HEK293 (cell line): ENCODE measurements around the gene ZNF865.

ENCODE experiments used
- CTCF ChIA-PET: fragments of 350-600 bp; formaldehyde crosslinking; extraction: SDS; loops from one replicate; lab custom pipeline; 2021; ENCODE audit warnings: antibody characterized with exemption; lab: Yijun Ruan, JAX
- POLR2A ChIA-PET: fragments of 300-600 bp; formaldehyde crosslinking; extraction: SDS; loops from one replicate; lab custom pipeline; 2020; ENCODE audit warnings: antibody characterized with exemption, inconsistent platforms; lab: Yijun Ruan, JAX
- H3K27ac ChIP-seq: fragments of 200-500 bp; sonication (Bioruptor generic); 2 replicates; pipeline ENCODE4 v1.5.1; 2014; ENCODE audit warnings: low read depth, low read length, control low read depth, inconsistent platforms; ENCODE audit errors: extremely low read depth
- H3K36me3 ChIP-seq, 2 experiments: fragments of 200-500 bp in 1 of 2; sonication (Bioruptor generic) in 1 of 2; 1 replicate in 1 of 2; 2 replicates in 1 of 2; pipeline ENCODE4 v1.5.1; 2014 to 2017; ENCODE audit warnings: inconsistent platforms in 2 of 2, low read length in 2 of 2; ENCODE audit not compliant: control insufficient read depth in 2 of 2, insufficient read depth in 1 of 2
- H3K4me1 ChIP-seq: fragments of 200-500 bp; sonication (Bioruptor generic); 2 replicates; pipeline ENCODE4 v1.5.1; 2014; ENCODE audit warnings: mild to moderate bottlenecking, low read length, inconsistent platforms; ENCODE audit not compliant: control insufficient read depth, insufficient read depth
- H3K4me3 ChIP-seq: 2 replicates; pipeline ENCODE4 v1.5.1; 2011; ENCODE audit warnings: low read depth, mild to moderate bottlenecking, control low read depth, low read length, moderate library complexity
- H3K9me3 ChIP-seq: fragments of 200-500 bp; sonication (Bioruptor generic); 2 replicates; pipeline ENCODE4 v1.5.1; 2014; ENCODE audit warnings: low read depth, low read length, inconsistent platforms; ENCODE audit not compliant: control insufficient read depth, insufficient read depth
- ATF2 ChIP-seq: fragments of 450-650 bp; formaldehyde crosslinking; IDR thresholded peaks from 2 replicates; pipeline ENCODE4 v1.5.1; 2016; ENCODE audit warnings: missing biosample characterization, missing genetic modification characterization, low read depth
- GLIS1 ChIP-seq: fragments of 450-650 bp; formaldehyde crosslinking; IDR thresholded peaks from 2 replicates; pipeline ENCODE4 v1.5.1; 2016; ENCODE audit warnings: missing biosample characterization, missing genetic modification characterization
- KLF1 ChIP-seq: fragments of 450-650 bp; formaldehyde crosslinking; IDR thresholded peaks from 2 replicates; pipeline ENCODE4 v1.5.1; 2016; ENCODE audit warnings: missing biosample characterization, missing genetic modification characterization
- KLF16 ChIP-seq: fragments of 450-650 bp; formaldehyde crosslinking; IDR thresholded peaks from 2 replicates; pipeline ENCODE4 v1.5.1; 2017; ENCODE audit warnings: missing biosample characterization, missing genetic modification characterization
- RBAK ChIP-seq: fragments of 450-650 bp; formaldehyde crosslinking; IDR thresholded peaks from 2 replicates; pipeline ENCODE4 v1.5.1; 2016; ENCODE audit warnings: missing biosample characterization, missing genetic modification characterization
- SCRT2 ChIP-seq: fragments of 450-650 bp; formaldehyde crosslinking; IDR thresholded peaks from 2 replicates; pipeline ENCODE4 v1.5.1; 2016; ENCODE audit warnings: missing biosample characterization, missing genetic modification characterization
- TRIM28 ChIP-seq: IDR thresholded peaks from 2 replicates; pipeline ENCODE4 v1.6.1; 2011; ENCODE audit warnings: low read length, control low read depth, borderline replicate concordance
- ZBTB20 ChIP-seq: fragments of 450-650 bp; formaldehyde crosslinking; IDR thresholded peaks from 2 replicates; pipeline ENCODE4 v1.5.1; 2016; ENCODE audit warnings: missing biosample characterization, missing genetic modification characterization
- ZBTB48 ChIP-seq: fragments of 450-650 bp; formaldehyde crosslinking; IDR thresholded peaks from 2 replicates; pipeline ENCODE4 v1.5.1; 2016; ENCODE audit warnings: missing biosample characterization, missing genetic modification characterization
- ZEB2 ChIP-seq: fragments of 450-650 bp; formaldehyde crosslinking; IDR thresholded peaks from 2 replicates; pipeline ENCODE4 v1.5.1; 2016; ENCODE audit warnings: missing biosample characterization, missing genetic modification characterization
- ZFHX2 ChIP-seq: fragments of 450-650 bp; formaldehyde crosslinking; conservative IDR thresholded peaks from 2 replicates; pipeline ENCODE4 v1.5.1; 2016; ENCODE audit warnings: missing biosample characterization, missing genetic modification characterization
- ZIC2 ChIP-seq: fragments of 450-650 bp; formaldehyde crosslinking; IDR thresholded peaks from 2 replicates; pipeline ENCODE4 v1.5.1; 2016; ENCODE audit warnings: missing biosample characterization, missing genetic modification characterization
- ZNF311 ChIP-seq: fragments of 450-650 bp; formaldehyde crosslinking; IDR thresholded peaks from 2 replicates; pipeline ENCODE4 v1.5.1; 2017; ENCODE audit warnings: missing biosample characterization, missing genetic modification characterization, borderline replicate concordance
- ZNF366 ChIP-seq: fragments of 450-650 bp; formaldehyde crosslinking; conservative IDR thresholded peaks from 2 replicates; pipeline ENCODE4 v1.5.1; 2016; ENCODE audit warnings: missing biosample characterization, missing genetic modification characterization
- ZNF391 ChIP-seq: fragments of 450-650 bp; formaldehyde crosslinking; IDR thresholded peaks from 2 replicates; pipeline ENCODE4 v1.5.1; 2016; ENCODE audit warnings: low read depth, missing biosample characterization, missing genetic modification characterization, borderline replicate concordance
- ZNF488 ChIP-seq: fragments of 450-650 bp; formaldehyde crosslinking; IDR thresholded peaks from 2 replicates; pipeline ENCODE4 v1.5.1; 2016; ENCODE audit warnings: missing biosample characterization, missing genetic modification characterization
- ZNF529 ChIP-seq: fragments of 450-650 bp; formaldehyde crosslinking; IDR thresholded peaks from 2 replicates; pipeline ENCODE4 v1.5.1; 2017; ENCODE audit warnings: missing genetic modification characterization, missing biosample characterization; ENCODE audit not compliant: insufficient replicate concordance
- ZNF561 ChIP-seq: fragments of 450-650 bp; IDR thresholded peaks from 2 replicates; pipeline ENCODE4 v1.5.1; 2018; ENCODE audit warnings: missing biosample characterization, missing genetic modification characterization, borderline replicate concordance
- ZNF629 ChIP-seq: fragments of 450-650 bp; formaldehyde crosslinking; IDR thresholded peaks from 2 replicates; pipeline ENCODE4 v1.5.1; 2017; ENCODE audit warnings: missing biosample characterization, missing genetic modification characterization
- TF ChIP-seq, protein P1 (sequence below): fragments of 450-650 bp; formaldehyde crosslinking; IDR thresholded peaks from 2 replicates; pipeline ENCODE4 v1.5.1; 2016; ENCODE audit warnings: missing biosample characterization, missing genetic modification characterization, borderline replicate concordance
- TF ChIP-seq, protein P2 (sequence below): fragments of 450-650 bp; IDR thresholded peaks from 2 replicates; pipeline ENCODE4 v1.5.1; 2018; ENCODE audit warnings: missing biosample characterization, missing genetic modification characterization

Gene ZNF865

DNA sequence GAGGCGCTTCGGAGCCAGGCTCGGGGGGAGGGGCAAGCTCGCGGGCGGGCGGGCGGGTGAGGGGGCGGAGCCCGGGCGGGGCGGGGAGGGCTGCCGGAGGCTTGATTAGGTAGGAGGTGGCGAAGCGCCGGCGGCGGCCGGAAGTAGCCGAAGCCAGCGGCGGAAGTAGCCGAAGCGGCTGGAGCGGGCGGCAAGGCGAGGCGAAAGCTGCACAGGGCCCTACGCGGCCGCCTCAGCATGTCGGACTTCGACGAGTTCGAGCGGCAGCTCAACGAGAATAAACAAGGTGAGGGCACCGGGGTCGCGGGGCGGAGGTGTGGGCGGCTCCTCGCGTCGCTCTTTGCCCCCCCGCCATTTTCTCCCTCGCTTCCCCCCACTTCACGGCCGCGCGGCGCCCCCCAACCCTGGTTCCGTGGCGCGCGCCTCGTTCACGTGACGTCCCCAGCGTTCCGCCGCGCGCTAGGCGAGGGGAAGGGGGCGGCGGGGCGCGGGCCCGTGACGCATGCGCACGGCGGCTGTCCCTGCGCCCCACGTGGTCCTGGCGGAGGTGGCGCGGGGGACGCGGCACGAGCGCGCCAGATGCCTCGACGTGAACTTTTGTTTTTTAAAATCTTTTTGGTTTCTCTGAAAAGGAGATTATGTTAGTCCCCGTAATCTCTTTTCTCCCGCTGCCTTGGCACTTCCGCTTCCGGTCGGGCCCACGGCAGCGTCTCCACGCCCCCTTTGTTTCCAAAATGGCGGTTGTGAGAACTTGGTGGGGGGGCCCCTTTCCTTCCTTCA is 49.6 kb downstream of the ZNF865 start, which contains the start of gene U2AF2 (continued):
- TF ChIP-seq, protein P1, sequence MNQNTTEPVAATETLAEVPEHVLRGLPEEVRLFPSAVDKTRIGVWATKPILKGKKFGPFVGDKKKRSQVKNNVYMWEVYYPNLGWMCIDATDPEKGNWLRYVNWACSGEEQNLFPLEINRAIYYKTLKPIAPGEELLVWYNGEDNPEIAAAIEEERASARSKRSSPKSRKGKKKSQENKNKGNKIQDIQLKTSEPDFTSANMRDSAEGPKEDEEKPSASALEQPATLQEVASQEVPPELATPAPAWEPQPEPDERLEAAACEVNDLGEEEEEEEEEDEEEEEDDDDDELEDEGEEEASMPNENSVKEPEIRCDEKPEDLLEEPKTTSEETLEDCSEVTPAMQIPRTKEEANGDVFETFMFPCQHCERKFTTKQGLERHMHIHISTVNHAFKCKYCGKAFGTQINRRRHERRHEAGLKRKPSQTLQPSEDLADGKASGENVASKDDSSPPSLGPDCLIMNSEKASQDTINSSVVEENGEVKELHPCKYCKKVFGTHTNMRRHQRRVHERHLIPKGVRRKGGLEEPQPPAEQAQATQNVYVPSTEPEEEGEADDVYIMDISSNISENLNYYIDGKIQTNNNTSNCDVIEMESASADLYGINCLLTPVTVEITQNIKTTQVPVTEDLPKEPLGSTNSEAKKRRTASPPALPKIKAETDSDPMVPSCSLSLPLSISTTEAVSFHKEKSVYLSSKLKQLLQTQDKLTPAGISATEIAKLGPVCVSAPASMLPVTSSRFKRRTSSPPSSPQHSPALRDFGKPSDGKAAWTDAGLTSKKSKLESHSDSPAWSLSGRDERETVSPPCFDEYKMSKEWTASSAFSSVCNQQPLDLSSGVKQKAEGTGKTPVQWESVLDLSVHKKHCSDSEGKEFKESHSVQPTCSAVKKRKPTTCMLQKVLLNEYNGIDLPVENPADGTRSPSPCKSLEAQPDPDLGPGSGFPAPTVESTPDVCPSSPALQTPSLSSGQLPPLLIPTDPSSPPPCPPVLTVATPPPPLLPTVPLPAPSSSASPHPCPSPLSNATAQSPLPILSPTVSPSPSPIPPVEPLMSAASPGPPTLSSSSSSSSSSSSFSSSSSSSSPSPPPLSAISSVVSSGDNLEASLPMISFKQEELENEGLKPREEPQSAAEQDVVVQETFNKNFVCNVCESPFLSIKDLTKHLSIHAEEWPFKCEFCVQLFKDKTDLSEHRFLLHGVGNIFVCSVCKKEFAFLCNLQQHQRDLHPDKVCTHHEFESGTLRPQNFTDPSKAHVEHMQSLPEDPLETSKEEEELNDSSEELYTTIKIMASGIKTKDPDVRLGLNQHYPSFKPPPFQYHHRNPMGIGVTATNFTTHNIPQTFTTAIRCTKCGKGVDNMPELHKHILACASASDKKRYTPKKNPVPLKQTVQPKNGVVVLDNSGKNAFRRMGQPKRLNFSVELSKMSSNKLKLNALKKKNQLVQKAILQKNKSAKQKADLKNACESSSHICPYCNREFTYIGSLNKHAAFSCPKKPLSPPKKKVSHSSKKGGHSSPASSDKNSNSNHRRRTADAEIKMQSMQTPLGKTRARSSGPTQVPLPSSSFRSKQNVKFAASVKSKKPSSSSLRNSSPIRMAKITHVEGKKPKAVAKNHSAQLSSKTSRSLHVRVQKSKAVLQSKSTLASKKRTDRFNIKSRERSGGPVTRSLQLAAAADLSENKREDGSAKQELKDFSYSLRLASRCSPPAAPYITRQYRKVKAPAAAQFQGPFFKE (tag by site-specific recombination), result no peak
- no peak for TF ChIP-seq ATF2
- peak; percentile 54; the same call in 1 of the 2 replicates for TF ChIP-seq KLF1

- H3K4me3 ChIP-seq, result peak overlapping the region; percentile 96
- no peaks in the 10 kb centered on the region for H3K9me3 ChIP-seq
- ChIA-PET POLR2A (interaction anchor here (1.1 to 2.6 kb wide), 4 partner anchors 10 to 19 kb away, joined by 4 to 16 read pairs (median 8); partner anchors contain the start of gene EPN1), CTCF (interaction anchor here (1.1 to 3.6 kb wide), 3 partner anchors 10 to 154 kb away, joined by 3 to 36 read pairs (median 3); no protein-coding TSS in a partner anchor)
- H3K36me3 ChIP-seq, result peaks cover 12 to 59% of the 10 kb centered on the region in 2 experiments
- H3K4me1 ChIP-seq, result peaks cover 11% of the 10 kb centered on the region
- peak overlapping the region; percentile 100 for H3K27ac ChIP-seq
- TF ChIP-seq ZNF311 (tag by site-specific recombination) (no peak), ZNF629 (tag by site-specific recombination) (no peak), ZEB2 (tag by site-specific recombination) (no peak), ZFHX2 (tag by site-specific recombination) (no peak), ZNF366 (tag by site-specific recombination) (0 out of 2 replicates have a peak, but pooled peaks have one; percentile 1), GLIS1 (0 out of 2 replicates have a peak, but pooled peaks have one; percentile 2), ZNF529 (tag by site-specific recombination) (no peak), ZBTB48 (tag by site-specific recombination) (no peak), ZIC2 (no peak), RBAK (0 out of 2 replicates have a peak, but pooled peaks have one; percentile 23), ZNF488 (tag by site-specific recombination) (no peak), ZBTB20 (tag by site-specific recombination) (no peak), ZNF391 (tag by site-specific recombination) (peak; percentile 20; the same call in 1 of the 2 replicates), ZNF561 (tag by site-specific recombination) (peak; percentile 62; the same call in 1 of the 2 replicates), TRIM28 (no peak), KLF16 (tag by site-specific recombination) (peak; percentile 35; the same call in 1 of the 2 replicates), SCRT2 (peak; percentile 52)
- TF ChIP-seq, protein P2, sequence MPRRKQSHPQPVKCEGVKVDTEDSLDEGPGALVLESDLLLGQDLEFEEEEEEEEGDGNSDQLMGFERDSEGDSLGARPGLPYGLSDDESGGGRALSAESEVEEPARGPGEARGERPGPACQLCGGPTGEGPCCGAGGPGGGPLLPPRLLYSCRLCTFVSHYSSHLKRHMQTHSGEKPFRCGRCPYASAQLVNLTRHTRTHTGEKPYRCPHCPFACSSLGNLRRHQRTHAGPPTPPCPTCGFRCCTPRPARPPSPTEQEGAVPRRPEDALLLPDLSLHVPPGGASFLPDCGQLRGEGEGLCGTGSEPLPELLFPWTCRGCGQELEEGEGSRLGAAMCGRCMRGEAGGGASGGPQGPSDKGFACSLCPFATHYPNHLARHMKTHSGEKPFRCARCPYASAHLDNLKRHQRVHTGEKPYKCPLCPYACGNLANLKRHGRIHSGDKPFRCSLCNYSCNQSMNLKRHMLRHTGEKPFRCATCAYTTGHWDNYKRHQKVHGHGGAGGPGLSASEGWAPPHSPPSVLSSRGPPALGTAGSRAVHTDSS (tag by site-specific recombination), result no peak
These were observed 50.2 kb downstream of the ZNF865 start for GRCh38 chr19:55655648-55656040.
